H1 (cell line): ENCODE data around the gene PIGH. TPM values are rescaled to one million over a fixed set of nuclear protein-coding genes. Genes with fewer than 3 reads are reported as not detected.

Experiments used
- CTCF ChIA-PET: fragments of 300-600 bp; sonication (Branson Sonifier 250); formaldehyde crosslinking; loops from one replicate; lab custom pipeline; 2021; ENCODE audit not compliant: partially characterized antibody; lab: Charles Lee
- POLR2A ChIA-PET: fragments of 300-600 bp; sonication (Branson Sonifier 250); formaldehyde crosslinking; loops from one replicate; lab custom pipeline; 2021; ENCODE audit warnings: inconsistent platforms; ENCODE audit not compliant: partially characterized antibody; lab: Charles Lee
- DNase-seq, 2 experiments: peaks; one replicate each; pipeline versions ENCODE4 v3.0.0 to v3.0.0-alpha.2; 2010 to 2022; ENCODE audit warnings: low spot score in 2 of 2, low read depth in 1 of 2, mixed read lengths in 1 of 2
- FAIRE-seq: peaks from 2 replicates; lab custom pipeline; 2011; peaks lifted over from hg19 to GRCh38; lab: Jason Lieb, UNC
- H2AFZ ChIP-seq: 2 replicates; pipeline ENCODE4 v1.8.1; 2012; ENCODE audit warnings: low read length, inconsistent platforms
- H2AK5ac ChIP-seq: 2 replicates; pipeline ENCODE4 v1.6.1; 2013; ENCODE audit warnings: low read depth, low read length
- H2BK120ac ChIP-seq: replicated peaks from 2 replicates; pipeline ENCODE3; 2013; ENCODE audit warnings: low read depth, low read length, inconsistent platforms
- H2BK12ac ChIP-seq: 2 replicates; pipeline ENCODE4 v1.6.1; 2013; ENCODE audit warnings: low read depth, low read length
- H2BK15ac ChIP-seq: 2 replicates; pipeline ENCODE4 v1.6.1; 2013; ENCODE audit warnings: low read length
- H2BK20ac ChIP-seq: 2 replicates; pipeline ENCODE4 v1.6.1; 2013; ENCODE audit warnings: low read length
- H2BK5ac ChIP-seq: 2 replicates; pipeline ENCODE4 v1.6.1; 2013; ENCODE audit warnings: low read depth, low read length
- H3K14ac ChIP-seq: 2 replicates; pipeline ENCODE4 v1.6.1; 2013; ENCODE audit warnings: inconsistent platforms; ENCODE audit not compliant: insufficient read length
- H3K18ac ChIP-seq: 2 replicates; pipeline ENCODE4 v1.6.1; 2013; ENCODE audit warnings: low read length; ENCODE audit errors: extremely low read depth
- H3K23ac ChIP-seq: 2 replicates; pipeline ENCODE4 v1.6.1; 2013; ENCODE audit warnings: inconsistent platforms; ENCODE audit not compliant: insufficient read length
- H3K23me2 ChIP-seq: 2 replicates; pipeline ENCODE4 v1.6.1; 2013; ENCODE audit warnings: low read depth, low read length
- H3K27ac ChIP-seq: 2 replicates; pipeline ENCODE4 v1.6.1; 2011; ENCODE audit warnings: low read depth, low read length, inconsistent platforms
- H3K27me3 ChIP-seq, 4 experiments: replicated peaks in 1 of 4; 1 replicate in 1 of 4; 2 replicates in 3 of 4; pipeline versions ENCODE4 v1.6.1 to v1.8.1; 2011 to 2013; ENCODE audit warnings: low read length in 3 of 4, mild to moderate bottlenecking in 3 of 4, inconsistent platforms in 2 of 4, mixed read lengths in 2 of 4, moderate library complexity in 1 of 4; ENCODE audit not compliant: control insufficient read depth in 3 of 4, insufficient read depth in 3 of 4; ENCODE audit errors: extremely low read depth in 1 of 4
- H3K36me3 ChIP-seq, 4 experiments: 2 replicates each; pipeline versions ENCODE4 v1.6.1 to v1.8.1; 2011 to 2013; ENCODE audit warnings: mild to moderate bottlenecking in 4 of 4, low read length in 3 of 4, moderate library complexity in 2 of 4, control low read depth in 1 of 4, inconsistent platforms in 1 of 4; ENCODE audit not compliant: insufficient read depth in 4 of 4, control insufficient read depth in 2 of 4
- H3K4ac ChIP-seq: replicated peaks from 2 replicates; pipeline ENCODE3; 2013; ENCODE audit warnings: low read length, low read depth, mixed read lengths, inconsistent platforms; ENCODE audit not compliant: insufficient read length
- H3K4me1 ChIP-seq, 4 experiments: replicated peaks in 1 of 4; 1 replicate in 1 of 4; 2 replicates in 3 of 4; pipeline versions ENCODE4 v1.6.1 to v1.8.1; 2011 to 2013; ENCODE audit warnings: low read length in 3 of 4, inconsistent platforms in 2 of 4, mixed read lengths in 1 of 4; ENCODE audit not compliant: insufficient read depth in 4 of 4, control insufficient read depth in 3 of 4
- H3K4me2 ChIP-seq, 2 experiments: 2 replicates each; pipeline versions ENCODE4 v1.6.1 to v1.8.1; 2011 to 2013; ENCODE audit warnings: low read depth in 2 of 2, low read length in 2 of 2, control low read depth in 1 of 2, inconsistent platforms in 1 of 2, mild to moderate bottlenecking in 1 of 2; ENCODE audit not compliant: insufficient read depth in 1 of 2
- H3K4me3 ChIP-seq, 4 experiments: fragments of 200-600, 300-600 bp in 1 of 4; sonication (generic), shearing (Covaris generic), sonication (Bioruptor Twin) in 1 of 4; 2 replicates each; pipeline versions ENCODE4 v1.5.1 to v1.8.1; 2011 to 2016; ENCODE audit warnings: low read length in 4 of 4, low read depth in 3 of 4, control low read depth in 2 of 4, inconsistent platforms in 2 of 4, mild to moderate bottlenecking in 2 of 4, mixed read lengths in 1 of 4, moderate library complexity in 1 of 4; ENCODE audit not compliant: insufficient read depth in 2 of 4; ENCODE audit errors: extremely low read depth in 1 of 4
- H3K56ac ChIP-seq: replicated peaks from 2 replicates; pipeline ENCODE3; 2013; ENCODE audit warnings: low read depth, mild to moderate bottlenecking, mixed read lengths, low read length, inconsistent platforms; ENCODE audit not compliant: insufficient read length
- H3K79me1 ChIP-seq: 2 replicates; pipeline ENCODE4 v1.6.1; 2013; ENCODE audit warnings: low read depth, low read length, control low read depth
- H3K79me2 ChIP-seq, 2 experiments: 2 replicates each; pipeline versions ENCODE4 v1.6.1 to v1.8.1; 2012 to 2013; ENCODE audit warnings: low read length in 2 of 2, mild to moderate bottlenecking in 2 of 2, inconsistent platforms in 1 of 2; ENCODE audit not compliant: insufficient read depth in 2 of 2, control insufficient read depth in 1 of 2
- H3K9ac ChIP-seq, 4 experiments: replicated peaks in 1 of 4; 1 replicate in 1 of 4; 2 replicates in 3 of 4; pipeline versions ENCODE4 v1.6.1 to v1.8.1; 2011 to 2013; ENCODE audit warnings: low read depth in 3 of 4, low read length in 3 of 4, control low read depth in 2 of 4, mild to moderate bottlenecking in 2 of 4, moderate library complexity in 2 of 4, inconsistent platforms in 1 of 4; ENCODE audit errors: extremely low read depth in 1 of 4
- H3K9me3 ChIP-seq, 2 experiments: 2 replicates each; pipeline versions ENCODE4 v1.6.1 to v1.8.1; 2012 to 2013; ENCODE audit warnings: mild to moderate bottlenecking in 2 of 2, moderate library complexity in 2 of 2, control low read depth in 1 of 2, inconsistent platforms in 1 of 2, low read depth in 1 of 2, low read length in 1 of 2, mixed read lengths in 1 of 2; ENCODE audit not compliant: insufficient read depth in 2 of 2
- H4K20me1 ChIP-seq, 2 experiments: replicated peaks in 1 of 2; 2 replicates each; pipeline versions ENCODE3 to v1.8.1; 2011 to 2013; ENCODE audit warnings: inconsistent platforms in 2 of 2, low read length in 2 of 2, mild to moderate bottlenecking in 1 of 2; ENCODE audit not compliant: insufficient read depth in 2 of 2, control insufficient read depth in 1 of 2
- H4K5ac ChIP-seq: 2 replicates; pipeline ENCODE4 v1.6.1; 2013; ENCODE audit warnings: low read length, low read depth, mixed read lengths, inconsistent platforms; ENCODE audit not compliant: insufficient read length
- H4K8ac ChIP-seq: 2 replicates; pipeline ENCODE4 v1.8.0; 2013; ENCODE audit warnings: mild to moderate bottlenecking, moderate library complexity, low read length, inconsistent platforms; ENCODE audit not compliant: insufficient read depth; ENCODE audit errors: extremely low read depth
- H4K91ac ChIP-seq: replicated peaks from 2 replicates; pipeline ENCODE3; 2013; ENCODE audit warnings: low read length, mixed read lengths, inconsistent platforms; ENCODE audit not compliant: insufficient read length
- CBX5 ChIP-seq: fragments of 300-800, 300-1000 bp; sonication (generic); IDR thresholded peaks from 2 replicates; pipeline ENCODE4 v1.7.1; 2016; ENCODE audit warnings: antibody characterized with exemption, low read length, low read depth
- CREB1 ChIP-seq: IDR thresholded peaks from 2 replicates; pipeline ENCODE4 v1.6.1; 2012; ENCODE audit warnings: inconsistent platforms
- EZH2 ChIP-seq: fragments of 200-600 bp; sonication (generic); IDR thresholded peaks from 2 replicates; pipeline ENCODE4 v1.7.1; 2012; ENCODE audit warnings: low read depth, mild to moderate bottlenecking, moderate library complexity, low read length, inconsistent platforms; ENCODE audit not compliant: severe bottlenecking
- GABPA ChIP-seq: IDR thresholded peaks from 2 replicates; pipeline ENCODE4 v1.6.1; 2011; ENCODE audit warnings: mild to moderate bottlenecking, low read length, moderate library complexity, borderline replicate concordance; ENCODE audit not compliant: insufficient read depth
- JUND ChIP-seq: IDR thresholded peaks from 2 replicates; pipeline ENCODE4 v1.6.1; 2011; ENCODE audit warnings: mild to moderate bottlenecking, improper control_type of control experiment, low read length
- PHF8 ChIP-seq: fragments of 200-600 bp; sonication (generic); conservative IDR thresholded peaks from 2 replicates; pipeline ENCODE4 v1.7.1; 2012; ENCODE audit warnings: low read depth, mild to moderate bottlenecking, inconsistent platforms, low read length, moderate library complexity
- POLR2AphosphoS5 ChIP-seq: IDR thresholded peaks from 2 replicates; pipeline ENCODE4 v1.6.1; 2011; ENCODE audit warnings: low read depth, low read length
- TAF7 ChIP-seq: optimal IDR thresholded peaks from 2 replicates; pipeline ENCODE3; 2011; ENCODE audit warnings: low read depth, mild to moderate bottlenecking, inconsistent platforms, low read length, moderate library complexity, borderline replicate concordance
- WGBS, 2 experiments: shearing (Covaris generic) in 1 of 2; methylation state at CpG; one replicate each; pipeline versions ENCODE4 v1.1.6 to v1.1.7; 2013 to 2015; ENCODE audit warnings: low lambda C conversion rate in 2 of 2, mixed read lengths in 2 of 2, inconsistent platforms in 1 of 2, low coverage in 1 of 2, missing lambda C conversion rate in 1 of 2; ENCODE audit not compliant: insufficient replicate concordance in 2 of 2, insufficient coverage in 1 of 2, insufficient read length in 1 of 2; ENCODE audit errors: extremely low coverage in 1 of 2, missing lambda C conversion rate in 1 of 2; 5-methylcytosine and 5-hydroxymethylcytosine counted together
- polyA plus RNA-seq, 7 experiments: library from polyadenylated mRNA; depleted of rRNA in 3 of 7; stranded (reverse) in 5 of 7; unstranded in 2 of 7; fragments of >200 nt in 5 of 7; fragments of 200-250 nt in 2 of 7; gene quantifications; 1 replicate in 5 of 7; 2 replicates in 1 of 7; 4 replicates in 1 of 7; pipeline versions ENCODE4 v1.2.1 to v1.2.3, GENCODE V29; 2011 to 2013; ENCODE audit warnings: missing spikeins in 2 of 7, mixed read lengths in 2 of 7
- total RNA-seq: library from RNA; stranded (reverse); fragmentation: NEBNext Ultra II Directional; extraction: Animal tissue kit (Norgen Biotek cat#: 25700); gene quantifications from 2 replicates; pipeline ENCODE4 v1.2.1, GENCODE V29; 2021
- TF ChIP-seq, protein P1 (sequence below): IDR thresholded peaks from 2 replicates; pipeline ENCODE4 v1.6.1; 2012; ENCODE audit warnings: low read length, inconsistent platforms

The PIGH gene
- total and polyA plus RNA-seq, 2 of the 8 experiments (the other 6 are each of a cell fraction or from before 2014, with no cell fraction given) = 7.2 to 8.6 TPM

GRCh38 chr14:67602076-67602475 lies 2.0 kb upstream of the PIGH start:
- ChIA-PET POLR2A (no interaction called here), CTCF (interaction anchor here (0.9 to 1.0 kb wide), 2 partner anchors 74 to 102 kb away, joined by 3 read pairs; no protein-coding TSS in a partner anchor)
- H4K8ac ChIP-seq = no peak overlapping the region
- no peak overlapping the region for H2BK15ac ChIP-seq
- no peaks in the 10 kb centered on the region for H3K36me3 ChIP-seq
- no peak overlapping the region for H2BK5ac ChIP-seq
- no peaks in the 10 kb centered on the region; a peak in 1 of 7 replicates for H3K4me1 ChIP-seq
- no peaks in the 10 kb centered on the region for H3K79me1 ChIP-seq
- H3K4me3 ChIP-seq = no peak overlapping the region
- no peak overlapping the region for H3K4me2 ChIP-seq
- H3K14ac ChIP-seq = no peak overlapping the region
- FAIRE-seq (no peak), DNase-seq (no peak)
- no peak overlapping the region for H2BK120ac ChIP-seq
- H3K4ac ChIP-seq = no peak overlapping the region
- no peak overlapping the region for H3K9ac ChIP-seq
- H3K23ac ChIP-seq = no peak overlapping the region
- TF ChIP-seq, protein P1, sequence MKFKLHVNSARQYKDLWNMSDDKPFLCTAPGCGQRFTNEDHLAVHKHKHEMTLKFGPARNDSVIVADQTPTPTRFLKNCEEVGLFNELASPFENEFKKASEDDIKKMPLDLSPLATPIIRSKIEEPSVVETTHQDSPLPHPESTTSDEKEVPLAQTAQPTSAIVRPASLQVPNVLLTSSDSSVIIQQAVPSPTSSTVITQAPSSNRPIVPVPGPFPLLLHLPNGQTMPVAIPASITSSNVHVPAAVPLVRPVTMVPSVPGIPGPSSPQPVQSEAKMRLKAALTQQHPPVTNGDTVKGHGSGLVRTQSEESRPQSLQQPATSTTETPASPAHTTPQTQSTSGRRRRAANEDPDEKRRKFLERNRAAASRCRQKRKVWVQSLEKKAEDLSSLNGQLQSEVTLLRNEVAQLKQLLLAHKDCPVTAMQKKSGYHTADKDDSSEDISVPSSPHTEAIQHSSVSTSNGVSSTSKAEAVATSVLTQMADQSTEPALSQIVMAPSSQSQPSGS = no peak
- no peak for TF ChIP-seq POLR2AphosphoS5
- TF ChIP-seq CREB1 = no peak
- no peak for TF ChIP-seq JUND
- TF ChIP-seq CBX5 = no peak
- TF ChIP-seq GABPA = no peak
- TF ChIP-seq PHF8 = no peak
- TF ChIP-seq EZH2 = no peak
- TF ChIP-seq TAF7 = no peak
- peaks cover 2% of the 10 kb centered on the region; the same call in 1 of the 2 replicates for H3K23me2 ChIP-seq
- no peak overlapping the region for H3K56ac ChIP-seq
- no peak overlapping the region for H2AFZ ChIP-seq
- no peaks in the 10 kb centered on the region for H4K20me1 ChIP-seq
- H3K9me3 ChIP-seq = no peaks in the 10 kb centered on the region; a peak in 1 of 4 replicates
- no peak overlapping the region for H3K27ac ChIP-seq
- H4K91ac ChIP-seq = no peak overlapping the region
- peaks cover 9 to 62% (median 39%) of the 10 kb centered on the region in 4 experiments for H3K27me3 ChIP-seq
- no peaks in the 10 kb centered on the region for H3K79me2 ChIP-seq
- 64% methylated on average over 7 of the region's 7 CpGs; no CpG with 5 or more reads in 1 of the 2 experiments for WGBS, 2 experiments
- H2BK20ac ChIP-seq = no peak overlapping the region
- H2BK12ac ChIP-seq = no peak overlapping the region
- no peak overlapping the region for H3K18ac ChIP-seq
- no peak overlapping the region for H2AK5ac ChIP-seq
- no peak overlapping the region for H4K5ac ChIP-seq
